Body of pancreas (tissue), 4 donors: ENCODE measurements around the gene MAMSTR. TPM values are rescaled to one million over a fixed set of nuclear protein-coding genes. Genes with fewer than 3 reads are reported as not detected.
"Not testable (repeated sequence)": the region's sequence is repeated elsewhere in the genome, so short reads cannot be mapped to it uniquely, and the experiment has no call there.

Experiments
- ATAC-seq: fragments of 150-250 bp; one replicate; pipeline ENCODE4 v1.9.1; 2016
- DNase-seq, 4 donors: peaks; one replicate each; pipeline ENCODE4 v3.0.0-alpha.2; 2019
- H3K27ac ChIP-seq, 4 donors: fragments of 200-600 bp; sonication (generic); 1 replicate in 3 of 4; 2 replicates in 1 of 4; pipeline versions ENCODE4 v1.5.1 to v1.6.1; 2016 to 2019; ENCODE audit warnings: mild to moderate bottlenecking in 1 of 4, mixed read lengths in 1 of 4, moderate library complexity in 1 of 4
- H3K27me3 ChIP-seq, 2 donors: fragments of 200-600 bp; sonication (generic); one replicate each; pipeline ENCODE4 v1.6.0; 2016; ENCODE audit warnings: mild to moderate bottlenecking in 1 of 2
- H3K36me3 ChIP-seq, 2 donors: fragments of 200-600 bp; sonication (generic); replicated peaks in 1 of 2; 2 replicates each; pipeline ENCODE4 v1.5.1; 2016; ENCODE audit warnings: low read depth in 2 of 2; ENCODE audit not compliant: insufficient read depth in 1 of 2
- H3K4me1 ChIP-seq: fragments of 200-600 bp; sonication (generic); one replicate; pipeline ENCODE4 v1.6.0; 2016
- H3K4me3 ChIP-seq, 2 donors: fragments of 200-600 bp; sonication (generic); 1 replicate in 1 of 2; 2 replicates in 1 of 2; pipeline ENCODE4 v1.5.1; 2016 to 2019
- H3K9me3 ChIP-seq, 3 donors: fragments of 200-600 bp; sonication (generic); 1 replicate in 2 of 3; 2 replicates in 1 of 3; pipeline ENCODE4 v1.5.1; 2016
- CTCF ChIP-seq, 7 experiments: fragments of 450-650 bp in 4 of 7; fragments of 200-600 bp in 3 of 7; sonication (generic) in 3 of 7; IDR thresholded peaks; one replicate each; pipeline ENCODE4 v1.5.1; 2016 to 2019; ENCODE audit warnings: antibody characterized with exemption in 7 of 7
- POLR2A ChIP-seq, 3 donors: fragments of 450-650 bp; IDR thresholded peaks; one replicate each; pipeline ENCODE4 v1.6.1; 2016; ENCODE audit warnings: antibody characterized with exemption in 3 of 3, mild to moderate bottlenecking in 2 of 3
- WGBS, 2 donors: methylation state at CpG; one replicate each; pipeline ENCODE4 v1.1.5; 2017; 5-methylcytosine and 5-hydroxymethylcytosine counted together
- intact Hi-C: fragments of 100-400 bp; cut with DNase I; formaldehyde crosslinking; loops from one replicate; pipeline ENCODE4 v1.15.1; 2023
- total RNA-seq, 2 donors: library from RNA; depleted of rRNA; stranded (reverse); fragments of >200 nt; gene quantifications; one replicate each; pipeline ENCODE4 v1.1.0, GENCODE V29; 2016

Gene MAMSTR
- total RNA-seq, 2 donors from 2014 or later = 0.26 to 7.3 TPM

GRCh38 chr19:48695743-48696352 lies 23.7 kb downstream of the MAMSTR start, which contains the start of gene FUT2:
FUT2 (plus strand) TSS chr19:48695971; CDS start chr19:48702957, 6,986 bp downstream.
- peak within 1 kb of the TSS; percentile 56 to 84 (median 72) for H3K27ac ChIP-seq
- peak; percentile 93 for ATAC-seq
- no peaks in the 10 kb centered on the region for H3K36me3 ChIP-seq
- H3K9me3 ChIP-seq = no peaks in the 10 kb centered on the region
- intact Hi-C loops = no loop called here
- peak within 1 kb of the TSS in 1 of 2 donors; percentile 19 for H3K4me3 ChIP-seq
- 0 to 18% methylated on average over 2 to 16 of the region's 16 CpGs for whole genome bisulfite sequencing, 2 donors
- peaks cover 26% of the 10 kb centered on the region for H3K4me1 ChIP-seq
- DNase-seq = peak; percentile 79 to 90 (median 88)
- TF ChIP-seq POLR2A (IDR thresholded peaks at IDR 0.05) (peak; percentile 68 to 87 (median 76)), CTCF (IDR thresholded peaks at IDR 0.05) (no peak)
- H3K27me3 ChIP-seq = no peaks in the 10 kb centered on the region

GRCh38 chr19:48693629-48694028 lies 25.9 kb downstream of the MAMSTR start:
- intact Hi-C loops, H3K9me3 ChIP-seq, H3K27ac ChIP-seq, DNase-seq, ATAC-seq, H3K27me3 ChIP-seq, H3K4me3 ChIP-seq, H3K36me3 ChIP-seq: not testable (repeated sequence)
- peaks cover 33% of the 10 kb centered on the region for H3K4me1 ChIP-seq
- 93 to 94% methylated on average over 9 of the region's 9 CpGs for WGBS, 2 donors

- Histone ChIP-seq H3K4me1 (peaks cover 11% of the 10 kb centered on the region), H3K27me3 (no peaks in the 10 kb centered on the region), H3K9me3 (no peaks in the 10 kb centered on the region), H3K36me3 (no peaks in the 10 kb centered on the region), H3K4me3 (no peak overlapping the region), H3K27ac (peak overlapping the region in 1 of 4 donors; percentile 47)
- intact Hi-C loops = no loop called here
- peak in 3 of 4 donors; percentile 57 to 80 (median 58) for DNase-seq
- ATAC-seq = peak; percentile 51
- WGBS, 2 donors = 16 to 27% methylated on average over 7 of the region's 7 CpGs
- TF ChIP-seq CTCF (IDR thresholded peaks at IDR 0.05) = no peak
- no peak for TF ChIP-seq POLR2A (IDR thresholded peaks at IDR 0.05)
These were observed 30.1 kb downstream of the MAMSTR start for GRCh38 chr19:48689449-48689848.

GRCh38 chr19:48687776-48688175 lies 31.7 kb downstream of the MAMSTR start:
- 86 to 100% methylated on average over 3 of the region's 3 CpGs for WGBS, 2 donors
- DNase-seq (no peak), ATAC-seq (no peak)
- Histone ChIP-seq H3K4me3 (no peak overlapping the region), H3K9me3 (no peaks in the 10 kb centered on the region), H3K4me1 (peaks cover 15% of the 10 kb centered on the region), H3K27ac (no peak overlapping the region), H3K27me3 (no peaks in the 10 kb centered on the region), H3K36me3 (no peaks in the 10 kb centered on the region)
- intact Hi-C loops = no loop called here
- no peak for TF ChIP-seq CTCF (IDR thresholded peaks at IDR 0.05)
- TF ChIP-seq POLR2A (IDR thresholded peaks at IDR 0.05) = no peak

- intact Hi-C loops, H3K9me3 ChIP-seq, H3K36me3 ChIP-seq, DNase-seq, ATAC-seq, H3K27me3 ChIP-seq, H3K27ac ChIP-seq, H3K4me3 ChIP-seq: not testable (repeated sequence)
- peaks cover 15% of the 10 kb centered on the region for H3K4me1 ChIP-seq
- 94 to 97% methylated on average over 7 of the region's 7 CpGs for WGBS, 2 donors
These were observed 32.9 kb downstream of the MAMSTR start for GRCh38 chr19:48686637-48687036.

- WGBS, 2 donors = 89 to 94% methylated on average over 3 of the region's 3 CpGs
- Histone ChIP-seq H3K36me3 (no peaks in the 10 kb centered on the region), H3K4me1 (peaks cover 15% of the 10 kb centered on the region), H3K9me3 (no peaks in the 10 kb centered on the region), H3K27me3 (no peaks in the 10 kb centered on the region), H3K27ac (no peak overlapping the region), H3K4me3 (no peak overlapping the region)
- DNase-seq (no peak), ATAC-seq (no peak)
- TF ChIP-seq POLR2A (IDR thresholded peaks at IDR 0.05) = no peak
- TF ChIP-seq CTCF (IDR thresholded peaks at IDR 0.05) = no peak
- intact Hi-C loops = no loop called here
These were observed 33.4 kb downstream of the MAMSTR start for GRCh38 chr19:48686088-48686487.
